Endothelial cell (in vitro differentiated cells): ENCODE data around the gene MSL3. TPM values are rescaled to one million over a fixed set of nuclear protein-coding genes. Genes with fewer than 3 reads are reported as not detected.

Source experiments
- DNase-seq: peaks from one replicate; pipeline ENCODE4 v3.0.0; 2021; ENCODE audit warnings: low spot score
- H3K27ac Mint-ChIP-seq: one replicate; pipeline ENCODE4 v1.8.0; 2021; ENCODE audit warnings: mixed read lengths, inconsistent platforms; ENCODE audit not compliant: unreplicated experiment
- H3K27me3 Mint-ChIP-seq: one replicate; pipeline ENCODE4 v1.8.0; 2021; ENCODE audit warnings: mild to moderate bottlenecking, moderate library complexity, mixed read lengths, inconsistent platforms; ENCODE audit not compliant: unreplicated experiment
- H3K36me3 Mint-ChIP-seq: one replicate; pipeline ENCODE4 v1.8.0; 2021; ENCODE audit warnings: mild to moderate bottlenecking, low read depth, mixed read lengths, inconsistent platforms; ENCODE audit not compliant: unreplicated experiment
- H3K4me1 Mint-ChIP-seq: one replicate; pipeline ENCODE4 v1.8.0; 2021; ENCODE audit warnings: mild to moderate bottlenecking, mixed read lengths, inconsistent platforms; ENCODE audit not compliant: unreplicated experiment
- H3K4me3 Mint-ChIP-seq: one replicate; pipeline ENCODE4 v1.8.0; 2021; ENCODE audit warnings: mild to moderate bottlenecking, mixed read lengths, inconsistent platforms; ENCODE audit not compliant: unreplicated experiment
- H3K9me3 Mint-ChIP-seq: one replicate; pipeline ENCODE4 v1.8.0; 2021; ENCODE audit warnings: mixed read lengths, inconsistent platforms; ENCODE audit not compliant: unreplicated experiment
- total RNA-seq: library from RNA; stranded (reverse); fragmentation: NEBNext Ultra II Directional; extraction: Animal tissue kit (Norgen Biotek cat#: 25700); gene quantifications from one replicate; pipeline ENCODE4 v1.2.1, GENCODE V29; 2021; ENCODE audit not compliant: unreplicated experiment
- TF ChIP-seq, protein P1 (sequence below): fragments of 200-600 bp; sonication (generic); IDR thresholded peaks from one replicate; pipeline ENCODE4 v1.5.0; 2021; ENCODE audit warnings: antibody characterized with exemption; ENCODE audit not compliant: unreplicated experiment

MSL3 gene
- total RNA-seq, 1 donor from 2014 or later, result 55.0 TPM

DNA sequence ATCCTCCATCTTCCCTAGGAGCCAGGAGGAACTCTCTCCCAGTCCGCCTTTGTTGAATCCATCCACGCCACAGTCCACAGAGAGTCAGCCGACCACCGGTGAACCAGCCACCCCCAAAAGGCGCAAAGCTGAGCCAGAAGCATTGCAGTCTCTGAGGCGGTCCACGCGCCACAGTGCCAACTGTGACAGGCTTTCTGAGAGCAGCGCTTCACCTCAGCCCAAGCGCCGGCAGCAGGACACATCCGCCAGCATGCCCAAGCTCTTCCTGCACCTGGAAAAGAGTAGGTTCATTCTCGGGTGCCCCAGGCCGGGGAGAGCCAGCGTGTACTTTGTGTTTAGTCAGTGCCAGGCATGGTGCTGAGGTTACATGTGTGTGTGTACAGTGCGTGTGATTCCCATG is 7.4 kb downstream of the MSL3 start:
- TF ChIP-seq, protein P1, sequence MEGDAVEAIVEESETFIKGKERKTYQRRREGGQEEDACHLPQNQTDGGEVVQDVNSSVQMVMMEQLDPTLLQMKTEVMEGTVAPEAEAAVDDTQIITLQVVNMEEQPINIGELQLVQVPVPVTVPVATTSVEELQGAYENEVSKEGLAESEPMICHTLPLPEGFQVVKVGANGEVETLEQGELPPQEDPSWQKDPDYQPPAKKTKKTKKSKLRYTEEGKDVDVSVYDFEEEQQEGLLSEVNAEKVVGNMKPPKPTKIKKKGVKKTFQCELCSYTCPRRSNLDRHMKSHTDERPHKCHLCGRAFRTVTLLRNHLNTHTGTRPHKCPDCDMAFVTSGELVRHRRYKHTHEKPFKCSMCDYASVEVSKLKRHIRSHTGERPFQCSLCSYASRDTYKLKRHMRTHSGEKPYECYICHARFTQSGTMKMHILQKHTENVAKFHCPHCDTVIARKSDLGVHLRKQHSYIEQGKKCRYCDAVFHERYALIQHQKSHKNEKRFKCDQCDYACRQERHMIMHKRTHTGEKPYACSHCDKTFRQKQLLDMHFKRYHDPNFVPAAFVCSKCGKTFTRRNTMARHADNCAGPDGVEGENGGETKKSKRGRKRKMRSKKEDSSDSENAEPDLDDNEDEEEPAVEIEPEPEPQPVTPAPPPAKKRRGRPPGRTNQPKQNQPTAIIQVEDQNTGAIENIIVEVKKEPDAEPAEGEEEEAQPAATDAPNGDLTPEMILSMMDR, result no peak
- peaks cover 4% of the 10 kb centered on the region for H3K4me1 Mint-ChIP-seq
- peaks cover 5% of the 10 kb centered on the region for H3K27me3 Mint-ChIP-seq
- no peak for DNase-seq
- peaks cover 13% of the 10 kb centered on the region for H3K36me3 Mint-ChIP-seq
- H3K27ac Mint-ChIP-seq, result no peak overlapping the region
- no peaks in the 10 kb centered on the region for H3K9me3 Mint-ChIP-seq
- H3K4me3 Mint-ChIP-seq, result no peak overlapping the region

GRCh38 chrX:11766487-11766886 is 8.4 kb downstream of the MSL3 start:
- Mint-ChIP-seq H3K4me1 (no peaks in the 10 kb centered on the region), H3K27ac (no peak overlapping the region), H3K27me3 (peaks cover 6% of the 10 kb centered on the region), H3K4me3 (no peak overlapping the region), H3K9me3 (no peaks in the 10 kb centered on the region), H3K36me3 (peaks cover 13% of the 10 kb centered on the region)
- TF ChIP-seq, protein P1, result no peak
- DNase-seq, result no peak

DNA sequence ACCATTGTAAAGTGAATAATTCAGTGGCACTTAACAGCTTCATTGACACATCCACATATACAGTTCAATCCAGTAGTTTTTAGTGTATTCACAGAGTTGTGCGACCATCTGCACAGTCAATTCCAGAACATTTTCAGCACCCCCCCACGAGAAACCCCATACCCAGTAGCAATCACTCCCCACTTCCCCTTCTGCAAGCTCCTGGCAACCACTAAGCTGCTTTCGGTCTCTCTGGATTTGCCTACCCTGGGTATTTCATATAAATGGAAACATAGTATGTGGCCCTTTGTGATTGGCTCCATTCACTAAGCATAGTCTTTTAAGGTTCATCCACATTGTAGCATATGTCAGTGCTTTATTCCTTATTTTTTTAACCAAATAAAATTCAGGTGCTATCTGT is 10.0 kb downstream of the MSL3 start:
- no peak overlapping the region for H3K4me3 Mint-ChIP-seq
- H3K27me3 Mint-ChIP-seq, result peaks cover 6% of the 10 kb centered on the region
- H3K9me3 Mint-ChIP-seq, result no peaks in the 10 kb centered on the region
- no peaks in the 10 kb centered on the region for H3K4me1 Mint-ChIP-seq
- TF ChIP-seq, protein P1, result no peak
- DNase-seq, result no peak
- no peak overlapping the region for H3K27ac Mint-ChIP-seq
- H3K36me3 Mint-ChIP-seq, result peaks cover 13% of the 10 kb centered on the region

- peak; percentile 9 for DNase-seq
- Mint-ChIP-seq H3K9me3 (no peaks in the 10 kb centered on the region), H3K36me3 (peaks cover 9% of the 10 kb centered on the region), H3K4me3 (no peak overlapping the region), H3K27me3 (peaks cover 1% of the 10 kb centered on the region), H3K27ac (no peak overlapping the region), H3K4me1 (no peaks in the 10 kb centered on the region)
- TF ChIP-seq, protein P1, result peak; percentile 63
Observed at GRCh38 chrX:11770320-11770719, 12.3 kb downstream of the MSL3 start.

DNA sequence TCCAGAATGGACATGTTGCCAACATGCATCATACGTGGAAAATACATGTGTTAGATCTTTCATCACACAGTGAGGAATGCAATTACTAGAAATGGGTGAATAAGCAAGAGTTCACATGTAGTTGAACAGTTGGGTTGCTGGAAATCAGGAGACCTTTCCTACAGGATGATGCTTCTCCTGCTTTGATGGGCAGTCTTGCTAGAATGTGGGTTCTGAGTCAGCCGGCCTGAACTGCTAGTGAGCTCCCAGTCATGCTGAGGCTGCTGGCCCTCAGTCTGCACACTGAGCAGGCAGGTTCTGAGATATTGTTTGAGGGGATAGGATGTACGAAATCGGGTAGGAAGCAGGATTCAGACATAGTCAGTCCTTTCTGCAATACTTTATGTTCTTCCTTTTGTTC is 20.2 kb downstream of the MSL3 start:
- Mint-ChIP-seq H3K27me3 (no peaks in the 10 kb centered on the region), H3K9me3 (no peaks in the 10 kb centered on the region), H3K36me3 (peaks cover 8% of the 10 kb centered on the region), H3K27ac (no peak overlapping the region), H3K4me1 (peaks cover 2% of the 10 kb centered on the region), H3K4me3 (no peak overlapping the region)
- TF ChIP-seq, protein P1, result no peak
- DNase-seq, result no peak
